GM12878 (cell line): Measurements from ENCODE around the gene CLCNKB. TPM values are rescaled to one million over a fixed set of nuclear protein-coding genes. Genes with fewer than 3 reads are reported as not detected.

ENCODE experiments used
- BACH1 ChIP-seq: fragments of 450-650 bp; IDR thresholded peaks from 2 replicates; pipeline ENCODE4 v1.6.1; 2017; ENCODE audit warnings: mild to moderate bottlenecking, borderline replicate concordance
- BHLHE40 ChIP-seq, 2 experiments: fragments of 450-650 bp in 1 of 2; IDR thresholded peaks; 2 replicates each; pipeline ENCODE4 v1.6.1; 2011 to 2017; ENCODE audit warnings: low read depth in 2 of 2, borderline replicate concordance in 1 of 2, improper control_type of control experiment in 1 of 2, low read length in 1 of 2, mild to moderate bottlenecking in 1 of 2
- CBX3 ChIP-seq: fragments of 200-600 bp; sonication (generic); IDR thresholded peaks from 2 replicates; pipeline ENCODE4 v1.6.1; 2016; ENCODE audit warnings: low read depth, borderline replicate concordance
- CBX5 ChIP-seq: sonication (generic); IDR thresholded peaks from 2 replicates; pipeline ENCODE4 v1.6.1; 2016; ENCODE audit warnings: low read depth, moderate library complexity, mild to moderate bottlenecking, inconsistent platforms
- CHD2 ChIP-seq: IDR thresholded peaks from 2 replicates; pipeline ENCODE4 v1.6.1; 2011; ENCODE audit warnings: low read depth, low read length, improper control_type of control experiment, borderline replicate concordance
- IKZF1 ChIP-seq: fragments of 450-650 bp; conservative IDR thresholded peaks from 2 replicates; pipeline ENCODE4 v1.6.1; 2017; ENCODE audit warnings: antibody characterized with exemption, mild to moderate bottlenecking
- RCOR1 ChIP-seq: conservative IDR thresholded peaks from 2 replicates; pipeline ENCODE4 v1.6.1; 2012; ENCODE audit warnings: low read depth, low read length, improper control_type of control experiment
- RELA ChIP-seq: fragments of 450-650 bp; IDR thresholded peaks from 2 replicates; pipeline ENCODE4 v1.8.0; 2014; ENCODE audit warnings: borderline replicate concordance; ENCODE audit not compliant: partially characterized antibody
- SP1 ChIP-seq: IDR thresholded peaks from one replicate; pipeline ENCODE4 v1.6.1; 2011; ENCODE audit warnings: low read depth, low read length
- SREBF1 ChIP-seq: IDR thresholded peaks from 2 replicates; pipeline ENCODE4 v1.6.1; 2012; ENCODE audit warnings: mild to moderate bottlenecking, low read length
- SRF ChIP-seq, 2 experiments: IDR thresholded peaks; 2 replicates each; pipeline ENCODE4 v1.6.1; 2011; ENCODE audit warnings: low read depth in 2 of 2, low read length in 2 of 2, mild to moderate bottlenecking in 1 of 2, moderate library complexity in 1 of 2
- WRNIP1 ChIP-seq: IDR thresholded peaks from 2 replicates; pipeline ENCODE4 v1.6.1; 2011; ENCODE audit warnings: low read depth, low read length, improper control_type of control experiment, borderline replicate concordance
- YY1 ChIP-seq: IDR thresholded peaks from 2 replicates; pipeline ENCODE4 v1.6.1; 2011; ENCODE audit warnings: low read depth, mild to moderate bottlenecking, low read length
- ZZZ3 ChIP-seq: IDR thresholded peaks from 2 replicates; pipeline ENCODE4 v1.6.1; 2011; ENCODE audit warnings: low read depth; ENCODE audit not compliant: control insufficient read depth, insufficient read length
- polyA plus RNA-seq, 11 experiments: library from polyadenylated mRNA; depleted of rRNA in 4 of 11; unstranded in 6 of 11; stranded (reverse) in 5 of 11; fragments of >200 nt; fragmentation: Nextera tagmentation in 4 of 11; fragmentation: Illumina TruSeq in 1 of 11; extraction: Ambion mirVana in 4 of 11; extraction: Trizol in 1 of 11; gene quantifications; 1 replicate in 1 of 11; 2 replicates in 10 of 11; pipeline versions ENCODE4 v1.2.1 to v1.2.3, GENCODE V29; 2011 to 2016; ENCODE audit warnings: inconsistent platforms in 2 of 11, missing spikeins in 2 of 11, low read depth in 1 of 11
- total RNA-seq, 4 experiments: library from RNA; depleted of rRNA in 3 of 4; stranded (reverse); fragments of >200 nt in 3 of 4; fragmentation: Illumina TruSeq in 1 of 4; extraction: Trizol in 1 of 4; gene quantifications; 2 replicates each; pipeline versions ENCODE4 v1.2.1 to v1.2.3, GENCODE V29; 2013 to 2021
- TF ChIP-seq, protein P1 (sequence below): fragments of 450-650 bp; formaldehyde crosslinking; IDR thresholded peaks from 2 replicates; pipeline ENCODE4 v1.4.0; 2022; ENCODE audit warnings: mild to moderate bottlenecking, moderate library complexity
- TF ChIP-seq, protein P2 (sequence below): fragments of 450-650 bp; IDR thresholded peaks from 2 replicates; pipeline ENCODE4 v1.6.1; 2014; ENCODE audit warnings: mild to moderate bottlenecking
- TF ChIP-seq, protein P3 (sequence below): fragments of 450-650 bp; IDR thresholded peaks from 2 replicates; pipeline ENCODE4 v1.6.1; 2016; ENCODE audit warnings: mild to moderate bottlenecking
- TF ChIP-seq, protein P4 (sequence below): IDR thresholded peaks from 2 replicates; pipeline ENCODE4 v1.6.1; 2012; ENCODE audit warnings: improper control_type of control experiment, low read depth, low read length; ENCODE audit not compliant: insufficient replicate concordance

Gene CLCNKB
- total and polyA plus RNA-seq, 10 of the 15 experiments (the other 5 are each of a cell fraction or from before 2014, with no cell fraction given), result 0.05 TPM; not detected in 9

DNA sequence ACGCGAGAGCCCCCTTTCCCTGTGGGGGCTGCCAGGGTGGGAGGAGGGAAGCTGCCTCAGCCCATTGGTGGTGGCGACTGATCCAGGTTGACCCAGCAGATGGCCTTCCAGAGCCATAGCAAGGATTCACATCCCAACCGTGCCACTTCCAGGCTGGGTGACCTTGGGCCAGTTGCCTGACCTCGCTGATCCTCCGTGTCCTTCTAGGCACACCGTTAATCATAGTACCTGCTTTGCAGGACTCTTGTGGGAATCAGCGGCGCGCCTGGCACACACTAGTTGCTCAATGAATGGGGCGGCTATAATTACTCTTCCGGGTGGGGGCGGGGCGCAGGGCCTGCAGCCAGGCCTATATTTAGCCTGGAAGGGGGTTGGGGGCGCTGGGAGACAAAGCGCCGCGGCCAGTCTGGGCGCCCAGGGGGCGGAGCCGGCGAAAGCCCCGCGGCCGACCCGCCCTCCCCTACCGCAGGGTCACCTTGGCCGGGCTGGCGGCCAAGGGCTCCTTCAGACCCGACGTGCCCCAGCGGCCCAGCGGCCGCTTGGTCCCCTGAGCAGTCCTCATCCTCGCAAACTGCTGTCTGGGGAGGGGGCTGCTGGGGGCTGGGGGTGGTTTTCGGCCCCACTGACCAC lies 30.9 kb upstream of the CLCNKB start (continued):
- TF ChIP-seq, protein P1, sequence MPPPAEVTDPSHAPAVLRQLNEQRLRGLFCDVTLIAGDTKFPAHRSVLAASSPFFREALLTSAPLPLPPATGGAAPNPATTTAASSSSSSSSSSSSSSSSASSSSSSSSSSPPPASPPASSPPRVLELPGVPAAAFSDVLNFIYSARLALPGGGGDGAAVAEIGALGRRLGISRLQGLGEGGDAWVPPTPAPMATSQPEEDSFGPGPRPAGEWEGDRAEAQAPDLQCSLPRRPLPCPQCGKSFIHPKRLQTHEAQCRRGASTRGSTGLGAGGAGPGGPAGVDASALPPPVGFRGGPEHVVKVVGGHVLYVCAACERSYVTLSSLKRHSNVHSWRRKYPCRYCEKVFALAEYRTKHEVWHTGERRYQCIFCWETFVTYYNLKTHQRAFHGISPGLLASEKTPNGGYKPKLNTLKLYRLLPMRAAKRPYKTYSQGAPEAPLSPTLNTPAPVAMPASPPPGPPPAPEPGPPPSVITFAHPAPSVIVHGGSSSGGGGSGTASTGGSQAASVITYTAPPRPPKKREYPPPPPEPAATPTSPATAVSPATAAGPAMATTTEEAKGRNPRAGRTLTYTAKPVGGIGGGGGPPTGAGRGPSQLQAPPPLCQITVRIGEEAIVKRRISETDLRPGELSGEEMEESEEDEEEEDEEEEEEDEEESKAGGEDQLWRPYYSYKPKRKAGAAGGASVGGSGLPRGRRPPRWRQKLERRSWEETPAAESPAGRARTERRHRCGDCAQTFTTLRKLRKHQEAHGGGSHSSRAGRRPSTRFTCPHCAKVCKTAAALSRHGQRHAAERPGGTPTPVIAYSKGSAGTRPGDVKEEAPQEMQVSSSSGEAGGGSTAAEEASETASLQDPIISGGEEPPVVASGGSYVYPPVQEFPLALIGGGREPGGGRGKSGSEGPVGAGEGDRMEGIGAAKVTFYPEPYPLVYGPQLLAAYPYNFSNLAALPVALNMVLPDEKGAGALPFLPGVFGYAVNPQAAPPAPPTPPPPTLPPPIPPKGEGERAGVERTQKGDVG (CRISPR knock-in tag), result no peak
- TF ChIP-seq RCOR1, result no peak
- TF ChIP-seq CBX5, result no peak
- TF ChIP-seq IKZF1, result no peak; the same call in 1 of the 2 replicates
- 0 out of 4 replicates have a peak, but pooled peaks of 1 of the 2 experiments have one; percentile 45 for TF ChIP-seq SRF (IDR thresholded peaks at IDR 0.05; ENCODE audit: low read depth in 2 of 2, low read length in 2 of 2)
- TF ChIP-seq, protein P2, sequence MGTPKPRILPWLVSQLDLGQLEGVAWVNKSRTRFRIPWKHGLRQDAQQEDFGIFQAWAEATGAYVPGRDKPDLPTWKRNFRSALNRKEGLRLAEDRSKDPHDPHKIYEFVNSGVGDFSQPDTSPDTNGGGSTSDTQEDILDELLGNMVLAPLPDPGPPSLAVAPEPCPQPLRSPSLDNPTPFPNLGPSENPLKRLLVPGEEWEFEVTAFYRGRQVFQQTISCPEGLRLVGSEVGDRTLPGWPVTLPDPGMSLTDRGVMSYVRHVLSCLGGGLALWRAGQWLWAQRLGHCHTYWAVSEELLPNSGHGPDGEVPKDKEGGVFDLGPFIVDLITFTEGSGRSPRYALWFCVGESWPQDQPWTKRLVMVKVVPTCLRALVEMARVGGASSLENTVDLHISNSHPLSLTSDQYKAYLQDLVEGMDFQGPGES, result no peak
- peak in 1 of 2 experiments; percentile 42; a peak in 2 of 4 replicates for TF ChIP-seq BHLHE40 (IDR thresholded peaks at IDR 0.05; ENCODE audit: borderline replicate concordance in 1 of 2, low read depth in 2 of 2, low read length in 1 of 2)
- no peak for TF ChIP-seq CBX3
- TF ChIP-seq ZZZ3, result no peak
- TF ChIP-seq SP1, result no peak
- TF ChIP-seq, protein P3, sequence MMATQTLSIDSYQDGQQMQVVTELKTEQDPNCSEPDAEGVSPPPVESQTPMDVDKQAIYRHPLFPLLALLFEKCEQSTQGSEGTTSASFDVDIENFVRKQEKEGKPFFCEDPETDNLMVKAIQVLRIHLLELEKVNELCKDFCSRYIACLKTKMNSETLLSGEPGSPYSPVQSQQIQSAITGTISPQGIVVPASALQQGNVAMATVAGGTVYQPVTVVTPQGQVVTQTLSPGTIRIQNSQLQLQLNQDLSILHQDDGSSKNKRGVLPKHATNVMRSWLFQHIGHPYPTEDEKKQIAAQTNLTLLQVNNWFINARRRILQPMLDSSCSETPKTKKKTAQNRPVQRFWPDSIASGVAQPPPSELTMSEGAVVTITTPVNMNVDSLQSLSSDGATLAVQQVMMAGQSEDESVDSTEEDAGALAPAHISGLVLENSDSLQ, result no peak
- no peak for TF ChIP-seq YY1
- no peak for TF ChIP-seq SREBF1
- TF ChIP-seq RELA, result no peak
- no peak for TF ChIP-seq BACH1
- TF ChIP-seq, protein P4, sequence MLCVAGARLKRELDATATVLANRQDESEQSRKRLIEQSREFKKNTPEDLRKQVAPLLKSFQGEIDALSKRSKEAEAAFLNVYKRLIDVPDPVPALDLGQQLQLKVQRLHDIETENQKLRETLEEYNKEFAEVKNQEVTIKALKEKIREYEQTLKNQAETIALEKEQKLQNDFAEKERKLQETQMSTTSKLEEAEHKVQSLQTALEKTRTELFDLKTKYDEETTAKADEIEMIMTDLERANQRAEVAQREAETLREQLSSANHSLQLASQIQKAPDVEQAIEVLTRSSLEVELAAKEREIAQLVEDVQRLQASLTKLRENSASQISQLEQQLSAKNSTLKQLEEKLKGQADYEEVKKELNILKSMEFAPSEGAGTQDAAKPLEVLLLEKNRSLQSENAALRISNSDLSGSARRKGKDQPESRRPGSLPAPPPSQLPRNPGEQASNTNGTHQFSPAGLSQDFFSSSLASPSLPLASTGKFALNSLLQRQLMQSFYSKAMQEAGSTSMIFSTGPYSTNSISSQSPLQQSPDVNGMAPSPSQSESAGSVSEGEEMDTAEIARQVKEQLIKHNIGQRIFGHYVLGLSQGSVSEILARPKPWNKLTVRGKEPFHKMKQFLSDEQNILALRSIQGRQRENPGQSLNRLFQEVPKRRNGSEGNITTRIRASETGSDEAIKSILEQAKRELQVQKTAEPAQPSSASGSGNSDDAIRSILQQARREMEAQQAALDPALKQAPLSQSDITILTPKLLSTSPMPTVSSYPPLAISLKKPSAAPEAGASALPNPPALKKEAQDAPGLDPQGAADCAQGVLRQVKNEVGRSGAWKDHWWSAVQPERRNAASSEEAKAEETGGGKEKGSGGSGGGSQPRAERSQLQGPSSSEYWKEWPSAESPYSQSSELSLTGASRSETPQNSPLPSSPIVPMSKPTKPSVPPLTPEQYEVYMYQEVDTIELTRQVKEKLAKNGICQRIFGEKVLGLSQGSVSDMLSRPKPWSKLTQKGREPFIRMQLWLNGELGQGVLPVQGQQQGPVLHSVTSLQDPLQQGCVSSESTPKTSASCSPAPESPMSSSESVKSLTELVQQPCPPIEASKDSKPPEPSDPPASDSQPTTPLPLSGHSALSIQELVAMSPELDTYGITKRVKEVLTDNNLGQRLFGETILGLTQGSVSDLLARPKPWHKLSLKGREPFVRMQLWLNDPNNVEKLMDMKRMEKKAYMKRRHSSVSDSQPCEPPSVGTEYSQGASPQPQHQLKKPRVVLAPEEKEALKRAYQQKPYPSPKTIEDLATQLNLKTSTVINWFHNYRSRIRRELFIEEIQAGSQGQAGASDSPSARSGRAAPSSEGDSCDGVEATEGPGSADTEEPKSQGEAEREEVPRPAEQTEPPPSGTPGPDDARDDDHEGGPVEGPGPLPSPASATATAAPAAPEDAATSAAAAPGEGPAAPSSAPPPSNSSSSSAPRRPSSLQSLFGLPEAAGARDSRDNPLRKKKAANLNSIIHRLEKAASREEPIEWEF, result no peak
- peak; percentile 74; the same call in 1 of the 2 replicates for TF ChIP-seq CHD2
- TF ChIP-seq WRNIP1, result no peak
